NCI-H2081 treated with DMSO at 0.1 percent for 48 hours (cell line): Measurements from ENCODE around the gene KRTAP10-6.
"Not testable (repeated sequence)": the region's sequence is repeated elsewhere in the genome, so short reads cannot be mapped to it uniquely, and the experiment has no call there.

Source experiments
- DNase-seq: peaks from one replicate; lab custom pipeline; 2025; lab: John Stamatoyannopoulos, UW

The KRTAP10-6 gene

DNA sequence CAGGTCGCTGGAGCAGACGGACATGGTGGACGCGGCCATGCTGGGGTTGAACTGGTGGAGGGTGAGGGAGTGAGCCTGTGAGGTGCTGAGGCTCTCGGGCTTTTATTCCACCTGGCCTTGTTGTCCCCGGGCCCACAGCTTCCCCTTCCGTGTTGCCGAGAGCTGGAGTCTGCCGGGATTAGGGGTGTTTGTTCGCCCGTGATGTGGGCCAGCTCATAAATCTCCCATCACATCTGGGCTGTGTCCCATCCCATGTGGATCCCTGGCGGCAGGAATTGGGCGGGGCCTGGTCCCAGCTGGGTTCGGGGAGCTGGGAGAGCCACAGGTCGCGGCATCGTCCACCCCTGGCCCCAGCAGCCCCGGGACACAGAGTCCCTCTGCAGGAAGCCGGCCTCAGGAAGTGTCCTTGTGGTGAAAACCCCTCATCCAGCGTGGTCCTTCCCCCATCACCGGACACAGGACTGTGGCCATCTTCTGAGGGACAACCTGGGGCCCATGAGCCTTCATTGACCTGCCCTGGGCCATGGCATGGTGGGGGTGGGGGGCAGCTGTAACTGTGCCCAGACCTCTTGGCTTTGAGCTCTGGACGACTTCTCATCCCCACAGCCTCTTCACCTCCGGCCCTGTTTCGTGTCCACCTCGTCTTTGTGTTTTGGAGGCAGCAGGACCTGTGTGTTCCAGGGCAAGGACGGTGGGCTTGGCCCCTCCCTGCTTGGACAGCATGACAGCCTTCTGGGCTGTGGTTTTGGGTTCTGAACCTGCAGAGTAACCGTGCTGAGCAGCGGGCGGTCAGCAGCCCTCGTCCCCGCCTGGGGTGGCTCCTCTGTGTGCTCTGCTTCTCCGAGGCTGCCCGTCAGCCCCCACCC lies at the start of gene KRTAP10-6:
TSS of gene KRTAP10-6 (minus strand) at position 60 of the 866 bp plus-strand sequence. CDS start at position 39, 21 bp downstream.
- no peak for DNase-seq

DNA sequence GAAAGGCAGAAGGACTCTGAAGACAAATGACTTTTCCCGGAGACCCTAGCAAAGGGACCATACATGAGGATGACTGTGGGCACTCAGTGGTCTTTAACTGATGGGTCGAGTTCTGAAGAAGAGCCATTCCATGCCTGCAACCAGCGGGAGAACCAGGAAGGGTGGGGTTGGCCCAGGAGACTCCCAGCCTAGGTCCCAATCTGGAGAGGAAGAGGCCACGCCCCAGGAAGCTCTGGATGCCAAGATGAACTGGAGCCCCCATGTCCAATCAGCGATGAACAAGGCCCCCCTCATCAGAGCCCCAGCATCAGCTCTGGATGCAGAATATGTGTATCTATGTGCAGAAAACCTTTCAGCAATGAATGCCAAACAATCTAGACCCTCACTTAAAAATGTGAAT lies 48.5 kb upstream of the KRTAP10-6 start:
- DNase-seq, result no peak

GRCh38 chr21:44639331-44639655 lies 47.0 kb upstream of the KRTAP10-6 start:
- DNase-seq, result no peak

GRCh38 chr21:44638506-44639330 lies 46.4 kb upstream of the KRTAP10-6 start:
- not testable (repeated sequence) for DNase-seq

- DNase-seq, result not testable (repeated sequence)
These were observed 45.6 kb upstream of the KRTAP10-6 start for GRCh38 chr21:44637851-44638348.

DNA sequence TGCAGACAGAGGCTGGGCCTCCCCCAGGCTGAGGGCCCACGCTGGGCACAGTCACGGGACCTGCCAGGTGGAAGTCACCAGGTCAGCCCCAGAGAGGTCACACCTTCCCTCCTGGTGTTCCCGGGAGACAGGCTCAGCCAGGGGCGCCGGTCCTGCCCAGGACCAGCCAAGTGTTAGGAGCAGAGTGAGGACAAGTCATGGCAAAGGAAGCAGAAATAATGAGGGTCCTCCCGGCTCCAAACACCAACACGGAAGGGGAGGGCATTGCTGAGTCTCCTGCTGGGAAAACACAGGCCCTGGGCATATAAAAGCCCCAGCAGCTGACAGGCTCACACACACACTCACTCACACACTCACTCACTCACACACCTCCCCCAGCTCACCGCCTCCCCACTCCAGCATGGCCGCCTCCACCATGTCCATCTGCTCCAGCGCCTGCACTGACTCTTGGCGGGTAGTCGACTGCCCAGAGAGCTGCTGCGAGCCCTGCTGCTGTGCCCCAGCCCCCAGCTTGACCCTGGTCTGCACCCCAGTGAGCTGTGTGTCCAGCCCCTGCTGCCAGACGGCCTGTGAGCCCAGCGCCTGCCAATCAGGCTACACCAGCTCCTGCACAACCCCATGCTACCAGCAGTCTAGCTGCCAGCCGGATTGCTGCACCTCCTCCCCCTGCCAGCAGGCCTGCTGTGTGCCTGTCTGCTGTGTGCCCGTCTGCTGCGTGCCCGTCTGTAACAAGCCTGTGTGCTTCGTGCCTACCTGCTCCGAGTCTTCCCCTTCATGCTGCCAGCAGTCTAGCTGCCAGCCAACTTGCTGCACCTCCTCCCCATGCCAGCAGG lies 44.9 kb upstream of the KRTAP10-6 start, which contains the start of gene KRTAP10-10:
TSS of gene KRTAP10-10 (plus strand) at position 339 of the 833 bp plus-strand sequence. CDS start at position 401, 62 bp downstream.
- DNase-seq, result no peak

GRCh38 chr21:44636209-44637017 lies 44.1 kb upstream of the KRTAP10-6 start:
- no peak for DNase-seq

GRCh38 chr21:44632067-44632466 lies 39.8 kb upstream of the KRTAP10-6 start:
- no peak for DNase-seq

- no peak for DNase-seq
These were observed 38.1 kb upstream of the KRTAP10-6 start for GRCh38 chr21:44630440-44630839.

DNA sequence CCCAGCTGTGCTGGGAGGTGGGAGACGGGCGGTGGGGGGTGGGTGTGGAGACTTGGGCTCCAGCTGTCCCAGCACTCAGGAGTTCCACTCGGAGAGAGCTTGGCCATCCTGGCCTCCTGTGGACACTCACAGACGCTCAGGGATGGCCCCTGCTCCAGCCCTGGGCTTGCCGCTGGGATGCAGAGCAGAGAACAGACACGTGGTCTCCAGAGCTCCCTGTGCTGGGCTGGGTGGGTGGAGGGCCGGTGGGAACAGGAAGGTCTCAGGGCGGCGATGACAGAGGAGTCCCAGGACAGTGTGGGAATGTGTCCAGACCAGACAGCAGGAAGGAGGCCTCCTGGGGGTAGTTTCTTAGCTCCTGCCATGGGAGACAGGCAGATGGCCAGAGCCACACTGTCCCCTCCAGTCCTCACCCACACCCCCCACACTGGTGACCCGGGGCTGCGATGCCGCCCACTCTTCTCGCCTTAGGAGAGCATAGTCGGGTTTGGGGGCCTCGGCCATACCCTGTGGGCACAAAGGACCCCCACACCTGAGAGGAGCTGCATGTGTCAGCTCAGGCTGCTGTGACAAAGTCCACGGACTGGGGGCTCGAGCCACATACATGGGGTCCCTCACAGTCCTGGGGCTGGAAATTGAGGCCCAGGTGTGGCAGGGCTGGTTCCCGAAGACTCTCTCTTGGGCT lies 36.5 kb upstream of the KRTAP10-6 start:
- DNase-seq, result no peak

GRCh38 chr21:44627831-44628233 lies 35.5 kb upstream of the KRTAP10-6 start:
- DNase-seq, result not testable (repeated sequence)

DNA sequence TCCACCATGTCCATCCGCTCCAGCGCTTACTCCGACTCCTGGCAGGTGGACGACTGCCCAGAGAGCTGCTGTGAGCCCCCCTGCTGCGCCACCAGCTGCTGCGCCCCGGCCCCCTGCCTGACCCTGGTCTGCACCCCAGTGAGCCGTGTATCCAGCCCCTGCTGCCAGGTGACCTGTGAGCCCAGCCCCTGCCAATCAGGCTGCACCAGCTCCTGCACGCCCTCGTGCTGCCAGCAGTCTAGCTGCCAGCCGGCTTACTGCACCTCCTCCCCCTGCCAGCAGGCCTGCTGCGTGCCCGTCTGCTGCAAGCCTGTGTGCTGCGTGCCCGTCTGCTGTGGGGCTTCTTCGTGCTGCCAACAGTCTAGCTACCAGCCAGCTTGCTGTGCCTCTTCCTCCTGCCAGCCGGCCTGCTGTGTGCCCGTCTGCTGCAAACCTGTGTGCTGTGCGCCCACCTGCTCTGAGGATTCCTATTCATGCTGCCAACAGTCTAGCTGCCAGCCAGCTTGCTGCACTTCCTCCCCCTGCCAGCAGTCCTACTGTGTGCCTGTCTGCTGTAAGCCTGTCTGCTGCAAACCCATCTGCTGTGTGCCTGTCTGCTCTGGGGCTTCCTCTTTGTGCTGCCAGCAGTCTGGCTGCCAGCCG lies 35.0 kb upstream of the KRTAP10-6 start:
- not testable (repeated sequence) for DNase-seq

- DNase-seq, result no peak
These were observed 34.4 kb upstream of the KRTAP10-6 start, which contains the start of gene KRTAP10-9 for GRCh38 chr21:44626673-44627143. TSS of gene KRTAP10-9 (plus strand) at chr21:44627093. CDS start at chr21:44627172, 79 bp downstream.

GRCh38 chr21:44626262-44626661 lies 34.0 kb upstream of the KRTAP10-6 start:
- DNase-seq, result no peak

- DNase-seq, result no peak
These were observed 33.5 kb upstream of the KRTAP10-6 start for GRCh38 chr21:44625756-44626155.

- DNase-seq, result no peak
These were observed 31.3 kb upstream of the KRTAP10-6 start for GRCh38 chr21:44623575-44623974.

DNA sequence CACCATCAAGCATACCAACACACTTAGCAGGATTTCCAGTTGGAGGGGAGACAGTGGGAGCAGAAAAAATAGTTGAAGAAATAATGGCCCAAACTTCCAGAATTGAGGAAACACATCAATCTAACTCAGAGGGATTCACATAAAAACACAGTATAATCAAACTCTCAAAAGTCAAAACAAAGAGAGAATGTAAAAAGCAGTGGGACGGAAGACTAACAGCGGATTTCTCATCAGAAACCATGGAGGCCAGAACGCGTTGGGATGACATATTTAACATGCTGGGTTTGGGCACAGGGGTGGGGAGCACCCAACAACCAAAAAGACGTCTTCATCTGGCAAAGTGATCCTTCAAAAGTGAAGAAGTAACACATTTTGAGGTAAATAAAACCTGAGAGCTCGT lies 27.6 kb upstream of the KRTAP10-6 start:
- DNase-seq, result no peak

DNA sequence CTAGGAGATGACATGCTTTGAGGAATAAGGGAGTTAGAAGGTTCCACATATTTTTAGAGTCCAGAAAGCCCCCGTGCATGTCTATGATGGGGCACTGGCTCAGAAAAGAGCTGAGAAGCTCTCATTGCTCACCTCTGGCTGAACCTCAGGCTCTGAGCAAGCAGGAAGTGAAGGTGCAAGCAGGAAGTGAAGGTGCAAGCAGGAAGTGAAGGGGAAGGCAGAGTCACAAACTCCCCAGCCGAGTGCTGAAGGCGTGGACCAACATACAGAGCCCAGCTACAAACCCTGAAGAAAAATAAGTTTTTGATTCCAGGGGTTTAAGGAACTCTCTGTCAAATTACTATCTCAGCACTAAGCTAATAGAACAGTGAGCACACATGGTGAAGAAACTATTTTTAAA lies 26.6 kb upstream of the KRTAP10-6 start:
- DNase-seq, result no peak

DNA sequence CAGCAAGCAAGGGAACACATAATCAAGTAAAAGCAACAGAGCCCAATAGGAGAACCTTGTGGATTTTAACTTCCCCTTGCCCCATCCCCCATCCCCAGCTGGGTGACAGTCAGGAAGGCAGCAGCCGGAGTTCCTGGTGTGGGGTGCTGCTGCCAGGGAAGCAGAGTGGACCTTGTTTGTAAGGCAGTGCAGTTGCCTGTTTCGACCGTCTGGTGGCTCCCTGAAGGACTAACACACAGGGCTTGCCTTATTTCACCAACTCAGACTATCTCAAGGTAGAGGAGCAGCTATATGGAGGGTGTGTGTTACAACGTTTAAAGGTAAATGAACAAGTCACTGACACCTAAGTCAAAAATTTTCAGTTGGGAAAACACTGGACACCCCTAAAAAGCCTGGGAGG lies 26.2 kb upstream of the KRTAP10-6 start:
- no peak for DNase-seq
